Glomerular endothelial cell (primary cell): ENCODE measurements around the gene HLCS. TPM values are rescaled to one million over a fixed set of nuclear protein-coding genes. Genes with fewer than 3 reads are reported as not detected.

Experiments used
- DNase-seq: peaks from one replicate; pipeline ENCODE4 v3.0.0-alpha.2; 2011; ENCODE audit warnings: low read depth, low spot score; ENCODE audit errors: extremely low read depth
- total RNA-seq: library from RNA; depleted of rRNA; stranded (reverse); fragments of >200 nt; gene quantifications from 2 replicates; pipeline ENCODE4 v1.2.3, GENCODE V29; 2015

The HLCS gene
- total RNA-seq, 1 donor from 2014 or later = 18.2 TPM

GRCh38 chr21:36730291-36731281 lies 235.9 kb downstream of the HLCS start:
- DNase-seq = no peak

DNA sequence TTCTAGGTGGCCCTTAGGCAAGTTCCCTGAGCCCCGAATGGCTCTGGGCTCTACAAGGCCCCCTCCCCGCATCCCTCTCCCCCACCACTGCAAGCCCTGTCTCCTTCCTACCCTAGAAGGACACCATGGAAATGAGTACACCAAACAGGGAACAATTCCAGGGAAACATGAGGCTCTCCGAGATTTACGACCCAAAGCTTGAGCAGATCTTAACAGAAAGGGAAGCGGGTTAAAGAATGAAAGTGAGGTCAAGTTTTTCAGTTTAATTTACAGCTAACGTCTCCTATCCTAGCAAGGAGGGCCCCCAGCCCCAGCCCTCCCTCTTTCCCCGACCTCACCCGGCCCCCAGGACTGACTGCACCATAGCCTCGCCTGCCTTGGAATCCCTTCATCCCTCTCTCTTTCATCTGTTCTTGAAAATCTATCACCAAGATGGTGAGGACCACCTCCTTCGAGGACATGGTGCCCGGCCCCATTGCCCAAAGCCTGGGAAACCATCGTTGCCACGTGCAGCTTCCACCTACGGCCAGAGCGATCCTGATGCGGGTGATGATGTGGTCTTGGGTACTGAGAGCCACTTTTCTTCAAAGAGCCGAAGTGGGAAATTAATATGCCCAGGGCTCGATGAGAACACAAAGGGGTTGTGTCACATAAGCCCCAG lies 237.0 kb downstream of the HLCS start:
- DNase-seq = no peak

DNA sequence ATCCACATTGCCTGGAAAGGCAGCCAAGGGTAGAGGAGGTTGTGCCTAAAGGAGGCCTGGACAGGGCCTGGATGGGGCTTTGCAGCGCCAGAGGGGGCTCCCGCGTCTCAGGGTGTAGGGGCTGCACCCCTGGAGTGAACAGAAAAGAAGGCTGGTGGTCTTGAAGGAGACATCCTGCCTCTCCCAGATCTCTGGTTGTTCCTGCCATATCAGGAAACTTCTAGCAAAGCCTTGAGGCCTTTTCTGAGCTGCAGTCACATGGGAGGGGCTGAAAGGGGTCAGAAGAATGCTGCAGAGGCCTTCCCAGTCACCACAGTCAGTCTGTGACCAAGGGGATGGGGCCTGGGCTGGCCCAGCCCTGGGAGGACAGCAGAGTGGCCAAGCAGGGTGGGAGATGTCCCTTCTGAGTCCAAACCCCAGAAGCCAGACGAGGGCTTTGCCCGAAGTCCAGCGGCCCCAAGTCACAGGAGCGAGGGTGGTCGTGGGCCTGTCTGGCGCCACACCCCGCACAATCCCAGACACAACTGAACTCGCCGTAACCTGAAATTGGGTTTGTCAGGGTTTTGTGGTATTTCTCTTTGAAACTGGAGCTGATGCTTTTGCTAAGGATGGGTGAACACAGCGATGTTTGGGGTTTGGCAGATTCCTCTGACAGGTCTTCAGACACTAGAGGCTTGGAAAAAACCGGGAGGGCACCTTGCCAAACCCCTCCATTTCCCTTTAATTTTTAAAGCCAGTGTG lies 237.9 kb downstream of the HLCS start:
- DNase-seq = no peak

GRCh38 chr21:36727866-36728265 lies 238.6 kb downstream of the HLCS start:
- DNase-seq = no peak

DNA sequence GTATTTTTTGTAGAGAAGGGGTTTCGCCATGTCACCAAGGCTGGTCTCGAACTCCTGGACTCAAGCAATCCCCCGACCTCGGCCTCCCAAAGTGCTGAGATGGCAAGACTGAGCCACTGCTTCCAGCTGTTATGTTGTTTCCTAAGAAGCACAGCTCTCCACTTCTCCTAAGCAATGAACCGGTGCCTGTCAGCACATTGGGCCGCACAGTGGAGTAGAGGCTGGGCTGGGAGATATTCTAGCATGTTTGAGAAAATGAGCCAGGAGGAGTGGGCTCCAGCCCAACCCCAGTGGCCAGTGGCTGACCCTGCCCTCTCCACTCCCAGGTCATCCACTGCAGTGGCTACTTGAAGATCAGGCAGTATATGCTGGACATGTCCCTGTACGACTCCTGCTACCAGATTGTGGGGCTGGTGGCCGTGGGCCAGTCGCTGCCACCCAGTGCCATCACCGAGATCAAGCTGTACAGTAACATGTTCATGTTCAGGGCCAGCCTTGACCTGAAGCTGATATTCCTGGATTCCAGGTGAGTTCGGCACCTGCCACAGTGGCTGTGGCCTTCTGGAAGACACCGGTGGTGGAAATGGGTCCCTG lies 240.6 kb downstream of the HLCS start:
- DNase-seq = no peak

GRCh38 chr21:36724660-36725059 lies 241.8 kb downstream of the HLCS start:
- DNase-seq = no peak

DNA sequence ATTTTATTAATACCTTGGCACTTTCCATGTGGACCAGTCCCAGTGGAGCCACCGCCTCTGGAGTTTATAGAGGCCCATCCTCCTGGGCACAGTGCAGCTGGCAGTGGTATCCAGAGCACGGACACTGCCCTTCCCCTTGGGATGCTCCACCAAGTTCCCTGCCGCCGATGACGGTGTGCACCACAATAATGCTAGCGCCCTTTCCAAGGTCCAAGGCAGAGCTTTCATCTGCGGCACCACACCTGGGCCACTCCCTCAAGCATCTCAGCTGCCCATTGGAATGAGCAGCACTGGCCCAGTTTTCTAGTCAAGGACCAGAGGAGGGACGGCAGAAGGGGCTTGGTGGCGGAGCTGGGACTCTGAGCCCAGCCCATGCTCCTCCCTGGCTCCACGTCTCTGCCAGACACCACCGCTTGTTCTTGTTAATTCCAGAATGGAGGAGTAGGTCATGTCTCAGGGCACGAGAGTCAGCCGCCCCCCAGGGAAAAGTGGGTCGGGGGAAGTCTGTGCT lies 243.0 kb downstream of the HLCS start:
- no peak for DNase-seq

- DNase-seq = no peak
Observed at GRCh38 chr21:36722370-36723368, 243.8 kb downstream of the HLCS start.

DNA sequence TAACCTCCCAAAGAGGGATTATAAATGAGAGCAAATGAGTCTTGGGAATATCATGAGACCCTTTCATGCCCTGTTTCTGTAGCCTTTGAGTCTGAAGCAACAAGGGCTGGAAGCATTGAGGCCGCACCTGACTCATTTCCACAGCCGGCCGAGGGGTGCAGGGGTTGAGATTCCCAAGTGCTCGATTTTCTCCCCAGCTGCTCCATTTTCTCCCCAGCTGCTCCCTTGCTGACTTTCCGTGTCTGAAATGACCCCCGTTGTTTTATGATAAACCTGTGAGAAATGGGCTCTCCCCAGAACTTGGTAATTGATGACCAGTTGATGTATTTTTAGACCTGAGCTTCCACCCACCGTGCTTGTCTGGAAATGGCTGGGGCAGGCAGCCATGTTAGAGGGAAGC lies 244.7 kb downstream of the HLCS start:
- DNase-seq = no peak

DNA sequence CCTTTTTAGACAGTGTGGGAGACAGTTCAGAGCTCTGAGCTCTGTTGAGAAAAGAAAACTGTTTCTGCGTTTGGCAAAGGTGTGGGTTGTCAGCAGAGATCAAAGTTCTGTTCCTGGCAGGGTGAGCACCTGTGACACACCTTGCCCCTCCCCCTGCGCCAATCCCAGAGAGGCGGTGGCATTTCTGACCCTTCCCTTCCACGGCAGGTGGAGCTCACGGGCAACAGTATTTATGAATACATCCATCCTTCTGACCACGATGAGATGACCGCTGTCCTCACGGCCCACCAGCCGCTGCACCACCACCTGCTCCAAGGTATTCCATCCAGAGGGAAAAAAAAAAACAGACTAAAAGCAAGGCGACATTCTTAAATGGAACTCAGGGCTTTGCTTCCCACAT lies 246.9 kb downstream of the HLCS start:
- DNase-seq = no peak

DNA sequence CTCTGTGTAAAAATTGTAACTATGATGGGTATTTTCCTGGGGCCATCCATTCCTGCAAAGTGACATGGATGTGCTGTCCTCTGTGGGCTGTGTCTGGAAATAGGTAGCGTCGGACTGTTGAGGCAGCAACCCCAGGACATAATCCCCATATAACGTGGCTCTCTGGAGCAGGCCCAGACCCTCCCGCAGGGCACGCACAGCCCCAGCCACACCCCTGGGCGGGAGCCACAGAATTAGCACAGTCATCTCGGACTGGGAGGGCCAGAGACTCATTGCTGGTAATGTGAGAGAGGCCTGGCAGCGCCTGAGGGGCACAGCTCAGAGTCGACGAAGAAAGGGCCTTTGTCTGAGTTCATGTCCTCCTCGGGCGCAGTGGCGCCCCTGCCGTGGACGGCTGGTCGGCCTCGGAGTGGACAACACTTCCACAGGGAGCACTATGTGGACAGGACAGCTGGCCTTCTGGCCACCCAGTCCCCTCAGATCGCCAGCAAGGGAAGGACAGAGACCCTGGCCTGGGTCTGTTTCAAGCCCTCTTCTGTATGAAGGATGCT lies 247.4 kb downstream of the HLCS start:
- no peak for DNase-seq

DNA sequence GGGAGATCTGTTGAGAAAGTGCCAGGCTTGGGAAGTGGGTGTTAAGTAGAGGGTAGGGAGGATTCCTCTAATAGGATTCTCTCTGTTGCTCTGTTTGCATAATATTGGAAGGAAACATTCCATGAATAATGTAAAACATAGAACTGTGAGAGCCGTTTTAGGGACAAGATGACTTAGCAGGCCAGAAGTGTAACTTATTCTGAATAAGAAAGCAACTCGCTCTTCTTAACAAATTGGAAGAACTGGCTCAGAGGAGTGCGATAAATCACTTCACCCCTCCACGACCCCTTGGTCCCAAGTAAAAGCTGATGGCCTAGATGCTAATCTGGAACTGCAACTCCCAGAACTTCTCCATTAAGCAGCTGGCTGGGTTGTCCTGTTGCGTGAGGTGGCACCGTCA lies 248.5 kb downstream of the HLCS start:
- DNase-seq = no peak

GRCh38 chr21:36716836-36717235 lies 249.6 kb downstream of the HLCS start:
- no peak for DNase-seq

DNA sequence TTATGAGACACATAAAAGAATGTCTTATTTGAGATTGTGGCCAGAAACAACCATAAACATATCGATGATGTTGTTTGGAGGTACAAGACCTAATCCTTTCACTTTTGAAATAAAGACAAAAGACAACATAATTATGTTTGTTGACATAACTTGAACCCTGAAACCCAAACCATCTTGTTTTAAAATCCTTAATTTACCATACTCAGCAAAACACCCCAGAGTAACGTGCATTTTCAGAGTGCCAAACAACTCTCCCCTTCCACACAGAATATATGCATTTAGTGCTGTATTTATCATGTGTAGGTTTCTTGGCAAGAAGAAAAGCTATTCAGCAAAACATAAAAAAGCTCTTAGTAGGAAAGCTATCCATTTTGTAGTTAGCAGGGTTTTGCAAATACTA lies 250.1 kb downstream of the HLCS start:
- no peak for DNase-seq

- DNase-seq = no peak
Observed at GRCh38 chr21:36713746-36714145, 252.7 kb downstream of the HLCS start.

GRCh38 chr21:36710729-36711048 lies 255.8 kb downstream of the HLCS start:
- DNase-seq = no peak

DNA sequence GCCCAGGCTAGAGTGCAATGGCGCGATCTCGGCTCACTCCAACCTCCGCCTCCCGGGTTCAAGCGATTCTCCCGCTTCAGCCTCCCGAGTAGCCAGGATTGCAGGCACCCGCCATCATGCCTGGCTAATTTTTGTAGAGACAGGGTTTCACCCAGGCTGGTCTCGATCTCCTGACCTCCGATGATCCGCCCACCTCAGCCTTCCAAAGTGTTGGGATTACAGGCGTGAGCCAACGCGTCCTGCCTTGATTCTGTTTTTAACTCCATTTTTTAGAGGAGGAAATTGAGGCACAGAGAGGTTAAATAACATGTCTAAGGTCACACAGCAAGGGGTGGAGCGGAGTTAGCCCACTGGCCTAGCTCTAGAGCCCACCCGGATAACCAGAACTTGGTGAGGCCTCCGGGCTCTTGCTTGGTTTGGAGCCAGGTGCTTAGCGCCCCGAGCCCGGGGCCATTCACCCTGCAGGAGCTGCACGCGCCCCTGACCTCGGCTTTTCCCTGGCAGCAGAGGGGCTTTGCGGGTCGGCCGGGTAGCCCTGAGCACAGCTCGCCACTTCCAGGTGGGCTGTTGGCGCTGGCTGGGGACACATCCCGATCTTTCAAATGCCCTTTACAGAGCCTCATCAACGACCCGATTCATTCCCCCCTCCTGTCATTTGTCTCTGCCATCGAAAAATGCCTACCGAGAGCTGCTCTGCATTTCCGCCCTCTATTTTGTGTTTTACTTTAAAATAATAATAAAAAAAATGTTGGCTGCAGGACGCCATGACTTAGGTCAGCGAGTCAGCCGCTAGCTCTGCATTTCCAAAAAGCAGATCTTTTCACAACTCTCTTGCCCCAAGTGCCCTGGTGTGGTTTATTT lies 256.4 kb downstream of the HLCS start:
- DNase-seq = no peak
